OCI-LY3 (cell line): ENCODE data around the gene CHCHD1.
"Not testable (repeated sequence)": the region's sequence is repeated elsewhere in the genome, so short reads cannot be mapped to it uniquely, and the experiment has no call there.

Experiments
- H2AFZ ChIP-seq: fragments of 200-600, 300-600 bp; shearing (Covaris generic); 2 replicates; pipeline ENCODE4 v1.6.0; 2014; ENCODE audit warnings: antibody characterized with exemption, low read depth, low read length
- H3K27ac ChIP-seq: fragments of 200-600, 300-600 bp; sonication (generic); 2 replicates; pipeline ENCODE4 v1.5.1; 2014; ENCODE audit warnings: mild to moderate bottlenecking, low read length, moderate library complexity, mixed read lengths
- H3K27me3 ChIP-seq: fragments of 200-600, 300-600 bp; sonication (generic); 2 replicates; pipeline ENCODE4 v1.6.1; 2014; ENCODE audit warnings: low read depth, low read length, mixed read lengths
- H3K36me3 ChIP-seq: fragments of 200-600, 300-600 bp; sonication (generic); replicated peaks from 2 replicates; pipeline ENCODE3; 2014; ENCODE audit warnings: low read depth, low read length, mixed read lengths
- H3K4me1 ChIP-seq: fragments of 300-600, 200-600 bp; sonication (generic); 2 replicates; pipeline ENCODE4 v1.6.1; 2014; ENCODE audit warnings: low read length, mixed read lengths
- H3K4me2 ChIP-seq: fragments of 200-600, 300-600 bp; sonication (generic); 2 replicates; pipeline ENCODE4 v1.6.1; 2014; ENCODE audit warnings: low read length, mixed read lengths
- H3K4me3 ChIP-seq: fragments of 300-600, 200-600 bp; sonication (generic); 2 replicates; pipeline ENCODE4 v1.5.1; 2014; ENCODE audit warnings: antibody characterized with exemption, mild to moderate bottlenecking, low read length, moderate library complexity
- H3K79me2 ChIP-seq: fragments of 300-600, 200-600 bp; shearing (Covaris generic); 2 replicates; pipeline ENCODE4 v1.6.1; 2014; ENCODE audit warnings: mild to moderate bottlenecking, low read length, mixed read lengths
- H3K9ac ChIP-seq: fragments of 300-600, 200-600 bp; shearing (Covaris generic); 2 replicates; pipeline ENCODE4 v1.6.0; 2014; ENCODE audit warnings: mild to moderate bottlenecking, low read length, moderate library complexity
- H3K9me3 ChIP-seq: fragments of 200-600, 300-600 bp; shearing (Covaris generic); 2 replicates; pipeline ENCODE4 v1.6.1; 2014; ENCODE audit warnings: low read length, mixed read lengths; ENCODE audit not compliant: insufficient read depth
- H4K20me1 ChIP-seq: fragments of 200-600, 300-600 bp; sonication (generic); 2 replicates; pipeline ENCODE4 v1.6.1; 2016; ENCODE audit warnings: low read length, mixed read lengths; ENCODE audit not compliant: insufficient read depth
- CTCF ChIP-seq: fragments of 200-600, 300-600 bp; sonication (generic); IDR thresholded peaks from 2 replicates; pipeline ENCODE4 v1.5.1; 2014; ENCODE audit warnings: antibody characterized with exemption, low read length, low read depth
- EZH2phosphoT487 ChIP-seq: fragments of 200-600 bp; shearing (Covaris generic); IDR thresholded peaks from 2 replicates; pipeline ENCODE4 v1.6.1; 2018; ENCODE audit warnings: antibody characterized with exemption, mixed run types, low read depth

CHCHD1 gene

GRCh38 chr10:73734028-73734720 is 47.7 kb upstream of the CHCHD1 start:
- Histone ChIP-seq H2AFZ (no peak overlapping the region), H3K79me2 (peaks cover 26% of the 10 kb centered on the region), H3K4me3 (no peak overlapping the region), H3K27me3 (no peaks in the 10 kb centered on the region), H3K36me3 (no peaks in the 10 kb centered on the region), H3K4me2 (no peak overlapping the region), H4K20me1 (no peaks in the 10 kb centered on the region), H3K27ac (no peak overlapping the region), H3K9me3 (no peaks in the 10 kb centered on the region), H3K9ac (no peak overlapping the region), H3K4me1 (no peaks in the 10 kb centered on the region)
- no peak for TF ChIP-seq CTCF
- no peak for TF ChIP-seq EZH2phosphoT487

GRCh38 chr10:73734796-73735305 is 47.0 kb upstream of the CHCHD1 start:
- Histone ChIP-seq H3K4me3 (no peak overlapping the region), H2AFZ (no peak overlapping the region), H3K9me3 (no peaks in the 10 kb centered on the region), H3K36me3 (no peaks in the 10 kb centered on the region), H3K4me2 (no peak overlapping the region), H3K79me2 (peaks cover 21% of the 10 kb centered on the region), H3K9ac (no peak overlapping the region), H3K27me3 (no peaks in the 10 kb centered on the region), H4K20me1 (no peaks in the 10 kb centered on the region), H3K27ac (no peak overlapping the region), H3K4me1 (no peaks in the 10 kb centered on the region)
- TF ChIP-seq CTCF: no peak
- TF ChIP-seq EZH2phosphoT487: no peak

- H3K27me3 ChIP-seq, H3K4me2 ChIP-seq, H4K20me1 ChIP-seq, H3K9me3 ChIP-seq, H3K27ac ChIP-seq, H3K36me3 ChIP-seq, H3K9ac ChIP-seq, H2AFZ ChIP-seq, H3K4me3 ChIP-seq: not testable (repeated sequence)
- Histone ChIP-seq H3K79me2 (peaks cover 30% of the 10 kb centered on the region), H3K4me1 (peaks cover 16% of the 10 kb centered on the region)
These were observed 41.2 kb upstream of the CHCHD1 start for GRCh38 chr10:73740501-73741254.

GRCh38 chr10:73742454-73742734 is 39.5 kb upstream of the CHCHD1 start:
- H3K9me3 ChIP-seq: no peaks in the 10 kb centered on the region
- peaks cover 43% of the 10 kb centered on the region for H3K79me2 ChIP-seq
- H3K27ac ChIP-seq: no peak overlapping the region
- no peak overlapping the region for H3K4me2 ChIP-seq
- no peaks in the 10 kb centered on the region for H3K27me3 ChIP-seq
- TF ChIP-seq EZH2phosphoT487: no peak
- TF ChIP-seq CTCF: no peak
- peaks cover 3% of the 10 kb centered on the region for H3K36me3 ChIP-seq
- no peaks in the 10 kb centered on the region for H4K20me1 ChIP-seq
- H3K4me1 ChIP-seq: peaks cover 16% of the 10 kb centered on the region
- no peak overlapping the region for H3K4me3 ChIP-seq
- no peak overlapping the region for H2AFZ ChIP-seq
- no peak overlapping the region for H3K9ac ChIP-seq
